Limb (tissue), 2 donors: Measurements from ENCODE around the gene COX7A1.
"Not testable (repeated sequence)": the region's sequence is repeated elsewhere in the genome, so short reads cannot be mapped to it uniquely, and the experiment has no call there.

Experiments used
- DNase-seq, 2 donors: peaks; one replicate each; pipeline ENCODE4 v3.0.0-alpha.2; 2016; ENCODE audit errors: extremely low spot score in 2 of 2

Gene COX7A1

GRCh38 chr19:36142046-36142445 lies 10.2 kb downstream of the COX7A1 start:
- DNase-seq, result no peak

DNA sequence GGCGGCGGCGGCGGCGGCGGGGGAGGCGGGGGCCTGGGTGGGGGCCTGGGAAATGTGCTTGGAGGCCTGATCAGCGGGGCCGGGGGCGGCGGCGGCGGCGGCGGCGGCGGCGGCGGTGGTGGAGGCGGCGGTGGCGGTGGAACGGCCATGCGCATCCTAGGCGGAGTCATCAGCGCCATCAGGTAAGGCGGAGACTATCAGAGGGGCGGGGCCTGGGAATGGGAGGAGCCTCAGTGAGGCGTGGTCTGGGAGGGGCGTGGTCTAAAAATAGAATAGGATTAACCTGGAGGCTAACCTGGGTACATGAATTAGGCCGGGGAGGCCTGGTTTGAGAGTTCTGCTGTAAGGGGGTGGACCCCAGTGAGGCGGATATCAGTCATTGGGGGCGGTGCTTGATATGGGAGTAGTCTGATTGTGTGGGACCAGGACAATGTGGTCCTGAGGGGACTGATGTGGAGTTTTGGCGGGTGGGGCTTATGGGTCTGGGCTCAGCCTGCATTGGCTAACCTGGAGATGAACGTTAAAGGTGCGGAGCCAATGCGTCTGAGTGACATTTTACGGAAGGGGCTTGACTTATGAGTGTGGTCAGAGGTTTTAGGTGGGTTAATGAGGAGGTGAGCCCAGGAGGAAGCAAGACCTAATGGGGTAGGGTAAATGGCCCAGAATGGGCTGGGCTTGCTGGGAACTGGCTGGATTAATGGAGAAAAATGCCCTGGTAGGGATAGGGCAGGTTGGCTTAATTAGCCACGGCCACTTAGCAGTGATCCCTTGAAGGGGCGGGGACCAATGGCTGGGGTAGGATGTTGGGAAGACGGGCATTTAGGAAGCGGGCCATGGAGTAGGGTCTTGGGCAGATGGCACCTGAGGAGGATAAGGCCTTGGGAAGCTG lies 11.0 kb downstream of the COX7A1 start:
- peak; percentile 61 to 91 for DNase-seq

DNA sequence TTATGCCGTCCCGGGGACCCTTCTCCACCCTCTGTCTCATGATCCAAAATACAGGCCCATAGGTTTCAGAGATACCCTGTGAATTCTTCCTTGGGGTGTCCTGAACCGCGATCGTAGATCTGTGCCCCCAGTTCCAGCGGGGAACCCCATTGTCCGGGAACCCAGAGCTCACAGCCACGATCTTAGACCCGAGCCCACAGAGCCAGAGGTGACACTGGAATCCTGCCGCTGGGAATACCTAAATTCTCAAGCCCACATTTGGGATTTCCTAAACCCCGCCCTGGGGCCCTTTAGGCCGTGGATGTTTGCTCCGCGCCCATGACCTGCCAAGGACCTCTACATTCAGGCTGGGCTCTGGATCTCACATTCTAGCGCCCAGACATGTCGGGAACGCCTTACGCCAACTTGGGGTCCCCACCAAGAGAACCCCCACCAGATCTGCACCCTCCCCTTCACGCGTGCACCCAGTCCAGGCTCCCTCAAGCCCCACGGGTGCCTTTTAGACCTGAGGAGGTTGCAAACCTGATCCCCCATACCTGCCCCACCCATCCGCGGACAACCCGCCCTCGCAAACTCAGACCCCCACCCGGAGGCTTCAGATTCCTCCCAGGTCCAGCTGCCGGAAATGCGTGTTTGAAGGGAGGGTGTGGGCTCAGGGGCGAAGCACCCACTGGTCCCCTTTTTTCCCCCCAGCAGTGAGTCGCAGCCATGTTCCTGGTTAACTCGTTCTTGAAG lies 11.8 kb downstream of the COX7A1 start:
- DNase-seq, result peak in 1 of 2 donors; percentile 56

DNA sequence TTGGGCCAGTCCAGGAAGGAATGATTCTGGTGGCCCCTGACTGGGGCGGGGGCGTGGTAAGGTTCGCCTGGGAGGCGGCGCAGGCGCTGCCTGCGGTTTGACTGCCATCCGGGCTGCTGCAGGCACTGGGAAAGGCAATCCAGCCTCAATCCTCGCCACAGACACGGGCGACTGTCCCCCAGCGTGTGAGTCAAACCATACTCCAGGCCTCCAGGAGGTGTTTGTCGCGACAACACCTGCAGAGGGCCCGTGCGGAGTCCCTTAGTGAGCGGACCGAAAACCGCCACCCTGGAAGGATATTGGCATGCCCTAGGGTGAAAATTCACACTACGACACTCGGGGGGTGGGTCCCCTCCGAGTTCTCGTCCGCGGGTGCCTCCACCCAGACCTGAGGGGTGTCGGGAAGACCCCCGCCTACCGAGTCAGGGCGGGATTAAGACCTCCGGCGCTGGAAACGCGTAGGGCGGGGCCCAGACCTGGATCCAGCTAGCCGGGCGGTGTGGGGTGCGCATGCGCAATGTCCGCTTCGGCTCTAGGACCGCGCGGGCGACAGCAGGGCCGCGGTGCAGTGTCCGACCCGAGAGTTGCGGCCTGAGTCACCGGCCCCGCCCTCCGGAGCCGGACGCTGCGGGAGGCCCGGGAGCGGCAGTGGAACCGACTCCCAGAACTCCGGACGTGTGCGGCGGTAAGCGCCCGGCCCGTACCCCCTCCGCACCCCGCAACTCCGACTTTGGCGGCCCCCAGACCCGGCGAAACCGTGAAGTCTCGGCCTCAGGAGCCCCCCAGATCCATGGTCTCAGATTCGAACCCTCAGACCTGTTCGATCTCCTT lies 12.6 kb downstream of the COX7A1 start, which contains the start of gene CAPNS1:
Gene CAPNS1 (plus strand): TSS at position 594 of the 831 bp plus-strand sequence. CDS start 946 bp downstream, outside the sequence.
- peak; percentile 97 to 98 for DNase-seq

- DNase-seq, result no peak
These were observed 13.2 kb downstream of the COX7A1 start for GRCh38 chr19:36139120-36139472.

- DNase-seq, result no peak
These were observed 15.1 kb downstream of the COX7A1 start for GRCh38 chr19:36136964-36137686.

DNA sequence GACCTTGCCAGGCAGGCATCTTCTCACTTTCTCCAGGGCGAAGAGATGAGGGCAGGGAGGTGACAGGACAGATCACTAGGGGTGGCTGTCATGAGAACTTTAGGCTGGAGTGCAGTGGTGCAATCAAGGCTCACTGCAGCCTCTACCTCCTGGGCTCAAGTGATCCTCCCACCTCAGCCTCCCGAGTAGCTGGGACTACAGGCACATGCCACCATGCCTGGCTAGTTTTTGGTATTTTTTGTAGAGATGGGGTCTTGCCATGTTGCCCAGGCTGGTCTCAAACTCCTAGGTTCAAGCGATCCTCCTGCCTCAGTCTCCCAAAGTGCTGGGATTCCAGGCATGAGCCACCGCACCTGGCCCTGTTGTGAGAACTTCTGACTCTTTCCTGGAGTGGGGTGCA lies 17.4 kb downstream of the COX7A1 start:
- not testable (repeated sequence) for DNase-seq

DNA sequence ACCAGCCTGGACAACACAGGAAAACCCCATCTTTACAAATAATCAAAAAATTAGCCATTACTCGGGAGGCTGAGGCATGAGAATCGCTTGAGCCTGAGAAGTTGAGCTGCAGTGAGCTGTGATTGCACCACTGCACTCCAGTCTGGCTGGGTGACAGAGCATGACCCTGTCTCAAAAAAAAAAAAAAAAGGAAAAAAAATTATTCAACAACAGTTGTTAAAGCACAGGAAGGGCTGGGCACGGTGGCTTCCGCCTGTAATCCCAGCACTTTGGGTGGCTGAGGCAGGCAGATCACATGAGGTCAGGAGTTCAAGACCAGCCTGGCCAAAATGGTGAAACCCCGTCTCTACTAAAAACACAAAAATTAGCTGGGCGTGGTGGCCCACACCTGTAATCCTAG lies 21.0 kb downstream of the COX7A1 start:
- DNase-seq, result not testable (repeated sequence)

DNA sequence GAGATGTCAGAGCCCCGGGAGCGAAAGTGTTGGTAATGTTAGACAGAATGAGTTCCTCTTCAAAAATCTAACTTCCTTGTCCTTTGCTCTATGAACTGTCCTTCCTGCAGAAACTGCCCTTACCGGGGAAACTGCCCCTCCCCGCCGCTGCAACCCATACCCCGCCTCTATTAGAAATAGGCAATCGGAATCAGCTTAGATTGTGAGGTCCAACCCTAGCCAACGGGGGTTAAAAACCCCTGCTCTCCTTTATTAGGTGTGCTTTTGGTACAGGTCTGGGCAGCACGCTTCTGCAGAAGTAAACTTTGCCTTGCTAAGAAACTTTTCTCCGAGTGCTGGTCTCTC lies 23.9 kb downstream of the COX7A1 start:
- no peak for DNase-seq

- no peak for DNase-seq
These were observed 26.7 kb downstream of the COX7A1 start for GRCh38 chr19:36125557-36125956.

DNA sequence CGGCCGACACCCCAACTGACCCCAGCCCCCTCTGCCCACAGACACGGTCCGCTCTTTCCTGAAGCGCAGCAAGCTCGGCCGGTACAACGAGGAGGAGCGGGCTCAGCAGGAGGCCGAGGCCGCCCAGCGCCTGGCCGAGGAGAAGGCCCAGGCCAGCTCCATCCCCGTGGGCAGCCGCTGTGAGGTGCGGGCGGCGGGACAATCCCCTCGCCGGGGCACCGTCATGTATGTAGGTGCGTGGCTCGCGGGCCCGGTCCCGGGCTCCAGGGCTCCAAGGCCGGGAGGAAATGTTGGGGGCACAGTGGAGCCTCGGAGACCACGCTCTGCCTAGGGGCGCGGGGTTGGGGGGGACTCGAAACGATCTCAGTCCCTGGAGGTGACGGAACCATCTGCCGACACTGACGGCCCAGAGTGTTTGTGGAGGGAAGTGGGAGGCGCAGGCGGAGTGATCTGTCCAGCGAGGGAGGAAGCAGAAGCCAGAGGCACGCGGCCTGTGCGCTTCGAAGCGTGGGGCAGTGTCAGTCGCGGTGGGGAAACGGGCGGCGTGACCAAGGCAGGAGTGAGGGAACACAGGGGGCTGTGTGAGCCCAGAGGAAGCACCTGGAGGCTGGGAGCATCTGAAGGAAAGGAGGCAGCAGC lies 30.6 kb downstream of the COX7A1 start:
- no peak for DNase-seq

GRCh38 chr19:36120984-36121358 lies 31.3 kb downstream of the COX7A1 start:
- DNase-seq, result no peak

GRCh38 chr19:36120092-36120983 lies 31.9 kb downstream of the COX7A1 start:
- no peak for DNase-seq

- no peak for DNase-seq
These were observed 36.0 kb downstream of the COX7A1 start for GRCh38 chr19:36116344-36116637.

DNA sequence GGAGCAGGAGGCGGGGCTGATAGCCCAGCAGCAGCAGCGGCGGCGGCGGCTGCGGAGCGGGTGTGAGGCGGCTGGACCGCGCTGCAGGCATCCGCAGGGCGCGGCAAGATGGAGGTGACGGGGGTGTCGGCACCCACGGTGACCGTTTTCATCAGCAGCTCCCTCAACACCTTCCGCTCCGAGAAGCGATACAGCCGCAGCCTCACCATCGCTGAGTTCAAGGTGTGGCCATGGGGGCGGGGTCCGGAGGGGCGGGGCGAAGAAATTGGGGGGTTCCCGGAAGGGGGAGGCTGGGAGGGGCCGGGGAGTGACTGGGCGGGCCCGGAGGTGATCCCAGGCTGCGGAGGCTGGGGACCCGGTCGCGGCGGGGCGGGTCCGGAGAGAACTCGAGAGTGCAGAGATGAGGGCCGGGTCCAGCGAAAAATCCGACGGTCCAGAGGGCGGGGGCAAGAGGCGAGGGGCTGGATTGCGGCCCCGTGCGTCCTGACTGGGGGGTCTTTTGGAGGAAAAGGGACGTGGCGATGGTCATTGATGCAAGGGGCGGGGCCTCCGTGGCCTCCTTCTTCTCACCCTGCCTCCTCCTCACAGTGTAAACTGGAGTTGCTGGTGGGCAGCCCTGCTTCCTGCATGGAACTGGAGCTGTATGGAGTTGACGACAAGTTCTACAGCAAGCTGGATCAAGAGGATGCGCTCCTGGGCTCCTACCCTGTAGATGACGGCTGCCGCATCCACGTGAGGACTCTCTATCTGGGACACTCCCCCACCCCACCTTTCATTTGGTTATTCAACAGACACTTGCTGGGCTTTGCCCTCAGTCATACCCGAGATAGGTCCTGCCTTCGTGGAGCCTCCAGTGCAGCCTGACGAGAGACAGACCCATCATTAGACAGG lies 36.5 kb downstream of the COX7A1 start, which contains the start of gene TBCB:
Gene TBCB (plus strand): TSS at position 16 of the 891 bp plus-strand sequence. CDS start 93 bp downstream, at position 109.
- no peak for DNase-seq

DNA sequence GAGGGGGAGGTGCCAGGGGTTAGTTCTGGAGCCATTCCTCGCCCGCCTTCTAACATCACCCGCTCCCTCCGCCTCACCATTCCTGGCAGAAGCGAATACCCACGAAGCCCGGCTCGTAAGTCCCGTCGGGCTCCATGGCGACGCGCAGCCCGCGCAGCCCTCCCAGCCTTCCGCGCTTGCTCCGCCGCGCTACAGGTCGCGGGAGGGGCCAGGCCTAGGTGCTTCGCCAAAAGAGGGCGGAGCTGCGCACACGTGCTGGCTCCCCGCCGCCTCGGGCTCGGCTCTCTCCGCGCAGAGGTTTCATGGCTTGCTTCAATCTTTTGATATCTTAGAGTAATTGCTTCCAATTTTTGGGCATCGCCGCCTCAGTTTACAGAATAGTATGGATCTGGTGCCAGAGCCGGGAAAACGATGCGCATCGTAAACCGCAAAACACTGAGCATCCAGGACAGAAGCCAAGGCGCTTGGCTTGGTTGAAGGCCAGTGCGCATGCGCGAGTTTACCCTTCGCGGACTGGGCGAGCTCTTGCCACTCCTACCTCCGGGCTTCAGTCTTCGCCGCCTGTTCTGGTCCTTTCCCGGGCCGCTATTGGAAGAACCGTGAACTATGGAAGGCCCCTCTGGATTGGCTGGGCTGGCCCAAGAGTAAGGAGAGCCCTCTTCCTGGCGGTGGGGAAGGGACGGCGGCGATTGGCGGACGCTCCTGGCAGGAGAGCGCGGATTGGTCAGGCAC lies 37.4 kb downstream of the COX7A1 start, which contains the start of gene POLR2I:
Gene POLR2I (minus strand): TSS at position 155 of the 732 bp plus-strand sequence. CDS start 19 bp downstream, at position 136.
- peak; percentile 99 to 100 for DNase-seq

DNA sequence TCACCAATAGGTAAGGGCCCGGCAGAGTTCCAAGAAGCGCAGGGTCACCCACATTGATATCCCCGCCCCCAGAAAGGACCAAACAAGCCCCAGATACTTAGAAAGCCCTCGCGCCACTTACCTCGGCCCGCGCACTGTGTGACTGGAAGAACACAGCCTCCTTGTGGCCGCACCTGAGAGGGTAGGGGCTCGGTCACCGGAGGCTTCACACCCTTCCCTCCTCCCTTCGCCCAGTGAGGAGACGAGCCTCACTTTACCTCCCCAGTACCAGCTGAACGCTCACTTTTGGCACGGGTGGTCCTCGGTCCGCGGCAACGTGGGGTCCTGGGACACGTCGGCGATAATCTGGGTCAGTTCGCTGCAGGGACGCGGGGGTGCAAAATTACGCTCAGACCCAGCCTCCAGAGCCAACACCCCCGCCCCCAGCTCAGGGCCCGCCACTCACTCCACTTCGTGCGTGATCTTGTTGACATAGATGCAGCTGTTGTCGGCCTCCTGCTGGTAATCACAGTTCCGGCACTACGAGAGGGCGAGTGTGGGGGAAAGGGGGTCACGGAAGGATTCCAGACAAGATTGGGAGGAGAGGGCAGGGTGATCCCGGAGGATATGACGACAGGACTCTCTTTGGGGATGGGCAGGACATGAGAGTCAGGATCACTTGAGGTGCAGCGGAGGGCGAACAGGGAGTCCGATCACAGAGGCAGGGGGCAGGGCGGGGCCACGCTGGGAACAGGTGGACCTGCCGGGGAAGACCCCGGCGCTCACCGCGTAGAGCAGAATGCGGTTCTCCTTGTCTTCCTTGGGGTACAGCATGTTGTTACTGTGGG lies 38.1 kb downstream of the COX7A1 start:
- no peak for DNase-seq
